B cell (primary cell): ENCODE measurements around the gene UTY. TPM values are rescaled to one million over a fixed set of nuclear protein-coding genes. Genes with fewer than 3 reads are reported as not detected.

Experiments
- ATAC-seq: fragments of 200-7000 bp; cut with Tn5 transposase; one replicate; pipeline ENCODE4 v1.10.0; 2021; ENCODE audit warnings: low read depth, mild to moderate bottlenecking, moderate number of reproducible peaks, moderate library complexity
- CTCF ChIA-PET: fragments of 350-600 bp; sonication (Branson Sonifier 250); formaldehyde crosslinking; loops from one replicate; lab custom pipeline; 2021; ENCODE audit warnings: antibody characterized with exemption, inconsistent platforms; lab: Charles Lee
- POLR2A ChIA-PET: fragments of 350-600 bp; sonication (Branson Sonifier 250); formaldehyde crosslinking; loops from one replicate; lab custom pipeline; 2021; ENCODE audit warnings: antibody characterized with exemption; lab: Charles Lee
- DNase-seq: peaks from one replicate; pipeline ENCODE4 v3.0.0; 2013
- H2AFZ ChIP-seq: 2 replicates; pipeline ENCODE4 v1.6.1; 2012; ENCODE audit warnings: mild to moderate bottlenecking, low read depth, low read length; ENCODE audit not compliant: insufficient read depth, poor library complexity, severe bottlenecking
- H3K27ac ChIP-seq, 2 donors: 1 replicate in 1 of 2; 2 replicates in 1 of 2; pipeline ENCODE4 v1.5.1; 2012 to 2013; ENCODE audit warnings: low read length in 2 of 2, mild to moderate bottlenecking in 2 of 2, moderate library complexity in 1 of 2
- H3K27me3 ChIP-seq, 4 experiments: fragments of 200-600 bp in 1 of 4; sonication (generic) in 1 of 4; replicated peaks in 1 of 4; 1 replicate in 2 of 4; 2 replicates in 2 of 4; pipeline versions ENCODE4 v1.6.1 to v1.7.0; 2013 to 2016; ENCODE audit warnings: low read length in 3 of 4, mild to moderate bottlenecking in 2 of 4, mixed read lengths in 1 of 4, moderate library complexity in 1 of 4; ENCODE audit not compliant: insufficient read depth in 4 of 4, control insufficient read depth in 3 of 4; ENCODE audit errors: control extremely low read depth in 1 of 4
- H3K36me3 ChIP-seq, 2 experiments: replicated peaks in 1 of 2; 1 replicate in 1 of 2; 2 replicates in 1 of 2; pipeline versions ENCODE4 v1.6.1 to v1.7.1; 2013; ENCODE audit warnings: low read length in 1 of 2; ENCODE audit not compliant: insufficient read depth in 2 of 2, control insufficient read depth in 1 of 2; ENCODE audit errors: control extremely low read depth in 1 of 2, extremely low read depth in 1 of 2
- H3K4me1 ChIP-seq, 2 donors: fragments of 200-600 bp in 1 of 2; sonication (generic) in 1 of 2; 1 replicate in 1 of 2; 2 replicates in 1 of 2; pipeline versions ENCODE4 v1.5.1 to v1.6.1; 2013 to 2017; ENCODE audit warnings: low read length in 2 of 2; ENCODE audit not compliant: control insufficient read depth in 2 of 2, insufficient read depth in 2 of 2
- H3K4me2 ChIP-seq: replicated peaks from 2 replicates; pipeline ENCODE3; 2012; ENCODE audit warnings: mild to moderate bottlenecking, low read depth, low read length; ENCODE audit not compliant: poor library complexity, severe bottlenecking
- H3K4me3 ChIP-seq, 5 experiments: fragments of 200-600 bp in 1 of 5; sonication (generic) in 1 of 5; 1 replicate in 3 of 5; 2 replicates in 2 of 5; pipeline versions ENCODE4 v1.5.1 to v1.7.0; 2011 to 2016; ENCODE audit warnings: low read length in 4 of 5, mild to moderate bottlenecking in 4 of 5, low read depth in 2 of 5, control low read depth in 1 of 5, moderate library complexity in 1 of 5; ENCODE audit not compliant: insufficient read depth in 1 of 5; ENCODE audit errors: control extremely low read depth in 1 of 5, extremely low read depth in 1 of 5
- H3K79me2 ChIP-seq: fragments of 200-600 bp; sonication (generic); one replicate; pipeline ENCODE4 v1.6.0; 2016; ENCODE audit warnings: low read length; ENCODE audit not compliant: control insufficient read depth, insufficient read depth
- H3K9ac ChIP-seq: fragments of 200-600 bp; sonication (generic); 2 replicates; pipeline ENCODE4 v1.6.1; 2017; ENCODE audit warnings: mild to moderate bottlenecking, low read length, moderate library complexity
- H3K9me3 ChIP-seq, 3 donors: one replicate each; pipeline versions ENCODE4 v1.6.1 to v1.7.1; 2013; ENCODE audit warnings: low read length in 2 of 3; ENCODE audit not compliant: control insufficient read depth in 2 of 3, insufficient read depth in 1 of 3; ENCODE audit errors: control extremely low read depth in 1 of 3
- H4K20me1 ChIP-seq: 2 replicates; pipeline ENCODE4 v1.6.0; 2012; ENCODE audit warnings: mild to moderate bottlenecking, low read length; ENCODE audit not compliant: insufficient read depth, control insufficient read depth, poor library complexity, severe bottlenecking
- H3K27ac Mint-ChIP-seq: one replicate; pipeline ENCODE4 v1.8.0; 2021; ENCODE audit warnings: mixed read lengths
- H3K27me3 Mint-ChIP-seq: one replicate; pipeline ENCODE4 v1.8.0; 2021; ENCODE audit warnings: mixed read lengths
- H3K4me1 Mint-ChIP-seq: one replicate; pipeline ENCODE4 v1.8.0; 2021; ENCODE audit warnings: mixed read lengths
- H3K4me3 Mint-ChIP-seq: one replicate; pipeline ENCODE4 v1.8.0; 2021; ENCODE audit warnings: mixed read lengths
- H3K9me3 Mint-ChIP-seq: one replicate; pipeline ENCODE4 v1.8.0; 2022; ENCODE audit warnings: mixed read lengths; ENCODE audit not compliant: insufficient read depth
- EZH2 ChIP-seq: IDR thresholded peaks from 2 replicates; pipeline ENCODE4 v1.6.1; 2012; ENCODE audit warnings: borderline replicate concordance, low read depth, mild to moderate bottlenecking, moderate library complexity, low read length; ENCODE audit not compliant: insufficient read depth, poor library complexity, severe bottlenecking
- WGBS: methylation state at CpG from one replicate; pipeline ENCODE4 v1.1.5; 2013; ENCODE audit warnings: missing lambda C conversion rate; ENCODE audit not compliant: insufficient coverage; 5-methylcytosine and 5-hydroxymethylcytosine counted together
- intact Hi-C: fragments of 100-400 bp; cut with micrococcal nuclease; formaldehyde crosslinking; loops from one replicate; pipeline ENCODE4 v1.10.0; 2022
- polyA plus RNA-seq: library from polyadenylated mRNA; depleted of rRNA; stranded (reverse); fragments of >200 nt; gene quantifications from 2 replicates; pipeline ENCODE4 v1.2.3, GENCODE V29; 2012
- total RNA-seq, 2 donors: library from RNA; stranded (reverse); fragments of 120-200 nt in 1 of 2; gene quantifications; 1 replicate in 1 of 2; 2 replicates in 1 of 2; pipeline versions ENCODE4 v1.2.3 to v1.2.4, GENCODE V29; 2013 to 2022
- TF ChIP-seq, protein P1 (sequence below): fragments of 200-600 bp; IDR thresholded peaks from one replicate; pipeline ENCODE4 v1.8.0; 2022; ENCODE audit warnings: antibody characterized with exemption, mild to moderate bottlenecking

Gene UTY
- total and polyA plus RNA-seq, 2 donors (not counting 1 experiment from before 2014, with no cell fraction given): 112 TPM; not detected in 1

DNA sequence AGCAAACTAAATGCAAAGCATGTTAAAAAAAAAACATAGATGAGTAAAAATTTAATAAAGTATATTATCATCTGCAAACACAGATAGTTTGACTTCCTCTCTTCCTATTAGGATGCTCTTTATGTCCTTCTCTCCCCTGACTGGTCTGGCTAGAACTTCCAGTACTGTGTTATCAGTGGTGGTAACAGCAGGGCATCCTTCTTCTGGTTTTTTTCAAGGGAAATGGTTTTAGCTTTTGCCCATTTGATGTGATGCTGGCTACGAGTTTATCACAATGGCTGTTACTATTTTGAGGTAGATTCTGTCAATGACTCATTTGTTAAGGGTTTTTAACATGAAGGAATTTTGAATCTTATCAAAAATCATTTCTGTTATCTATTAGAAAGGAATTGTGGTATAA is 34.3 kb downstream of the UTY start:
- Mint-ChIP-seq H3K4me3 (no peak overlapping the region), H3K9me3 (no peaks in the 10 kb centered on the region), H3K27ac (no peak overlapping the region), H3K4me1 (peaks cover 8% of the 10 kb centered on the region), H3K27me3 (no peaks in the 10 kb centered on the region)
- peaks cover 0 to 20% of the 10 kb centered on the region in 2 experiments for H3K36me3 ChIP-seq
- POLR2A ChIA-PET: no interaction called here
- H3K79me2 ChIP-seq: no peaks in the 10 kb centered on the region
- H3K27me3 ChIP-seq: no peaks in the 10 kb centered on the region
- H3K4me1 ChIP-seq: no peaks in the 10 kb centered on the region
- no peak overlapping the region for H3K9ac ChIP-seq
- H3K4me2 ChIP-seq: no peak overlapping the region
- no peak overlapping the region for H3K27ac ChIP-seq
- no peak for DNase-seq
- CTCF ChIA-PET: interaction anchor here (0.7 kb wide), 1 partner anchor 119 kb away, joined by 3 read pairs; no protein-coding TSS in a partner anchor
- H3K9me3 ChIP-seq: no peaks in the 10 kb centered on the region
- no peaks in the 10 kb centered on the region for H4K20me1 ChIP-seq
- H3K4me3 ChIP-seq: no peak overlapping the region
- no peak for TF ChIP-seq EZH2
- TF ChIP-seq, protein P1, sequence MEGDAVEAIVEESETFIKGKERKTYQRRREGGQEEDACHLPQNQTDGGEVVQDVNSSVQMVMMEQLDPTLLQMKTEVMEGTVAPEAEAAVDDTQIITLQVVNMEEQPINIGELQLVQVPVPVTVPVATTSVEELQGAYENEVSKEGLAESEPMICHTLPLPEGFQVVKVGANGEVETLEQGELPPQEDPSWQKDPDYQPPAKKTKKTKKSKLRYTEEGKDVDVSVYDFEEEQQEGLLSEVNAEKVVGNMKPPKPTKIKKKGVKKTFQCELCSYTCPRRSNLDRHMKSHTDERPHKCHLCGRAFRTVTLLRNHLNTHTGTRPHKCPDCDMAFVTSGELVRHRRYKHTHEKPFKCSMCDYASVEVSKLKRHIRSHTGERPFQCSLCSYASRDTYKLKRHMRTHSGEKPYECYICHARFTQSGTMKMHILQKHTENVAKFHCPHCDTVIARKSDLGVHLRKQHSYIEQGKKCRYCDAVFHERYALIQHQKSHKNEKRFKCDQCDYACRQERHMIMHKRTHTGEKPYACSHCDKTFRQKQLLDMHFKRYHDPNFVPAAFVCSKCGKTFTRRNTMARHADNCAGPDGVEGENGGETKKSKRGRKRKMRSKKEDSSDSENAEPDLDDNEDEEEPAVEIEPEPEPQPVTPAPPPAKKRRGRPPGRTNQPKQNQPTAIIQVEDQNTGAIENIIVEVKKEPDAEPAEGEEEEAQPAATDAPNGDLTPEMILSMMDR: no peak
- intact Hi-C loops: no loop called here
- no peak for ATAC-seq
- no CpG with 5 or more reads among the region's 1 CpG for WGBS
- H2AFZ ChIP-seq: no peak overlapping the region

DNA sequence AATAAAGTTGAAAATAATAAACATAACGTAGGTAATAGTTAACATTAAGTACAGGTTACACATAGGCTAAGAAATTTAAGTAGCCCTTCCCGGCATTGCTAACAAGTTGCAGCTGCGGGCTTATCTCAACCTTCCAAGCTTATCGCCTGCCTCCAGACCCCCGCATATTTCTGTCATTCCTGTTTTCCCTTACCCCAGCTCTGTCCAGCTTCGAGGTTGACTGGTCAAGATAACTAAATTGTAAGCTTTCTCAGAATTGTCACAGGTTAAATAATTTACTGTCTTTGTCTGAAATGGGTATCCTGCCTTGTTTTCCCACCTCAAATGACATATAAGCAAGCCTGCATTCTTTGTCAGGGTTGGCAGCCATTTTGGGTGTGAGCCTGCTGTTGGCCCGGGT is 36.7 kb downstream of the UTY start:
- ChIA-PET CTCF (no interaction called here), POLR2A (no interaction called here)
- no peak for ATAC-seq
- TF ChIP-seq, protein P1: no peak
- no peak for TF ChIP-seq EZH2
- intact Hi-C loops: no loop called here
- H4K20me1 ChIP-seq: no peaks in the 10 kb centered on the region
- H3K4me1 Mint-ChIP-seq: peaks cover 13% of the 10 kb centered on the region
- H3K4me2 ChIP-seq: no peak overlapping the region
- H2AFZ ChIP-seq: no peak overlapping the region
- no CpG with 5 or more reads among the region's 7 CpGs for WGBS
- DNase-seq: no peak
- H3K79me2 ChIP-seq: no peaks in the 10 kb centered on the region
- H3K27ac ChIP-seq: no peak overlapping the region
- H3K4me3 ChIP-seq: no peak overlapping the region
- H3K9me3 Mint-ChIP-seq: no peaks in the 10 kb centered on the region
- H3K27ac Mint-ChIP-seq: no peak overlapping the region
- no peaks in the 10 kb centered on the region for H3K9me3 ChIP-seq
- no peaks in the 10 kb centered on the region for H3K27me3 ChIP-seq
- no peak overlapping the region for H3K9ac ChIP-seq
- peaks cover 0 to 16% of the 10 kb centered on the region in 2 experiments for H3K36me3 ChIP-seq
- no peak overlapping the region for H3K4me3 Mint-ChIP-seq
- no peaks in the 10 kb centered on the region for H3K27me3 Mint-ChIP-seq
- no peaks in the 10 kb centered on the region for H3K4me1 ChIP-seq
